22Rv1 (cell line): ENCODE measurements around the gene SCN1A.

Experiments used
- ZFX ChIP-seq: fragments of 450-650 bp; IDR thresholded peaks from 2 replicates; pipeline ENCODE4 v1.6.1; 2017; ENCODE audit warnings: antibody characterized with exemption, borderline replicate concordance
- TF ChIP-seq, protein P1 (sequence below): fragments of 450-650 bp; IDR thresholded peaks from 2 replicates; pipeline ENCODE4 v1.5.1; 2017; ENCODE audit warnings: mild to moderate bottlenecking

DNA sequence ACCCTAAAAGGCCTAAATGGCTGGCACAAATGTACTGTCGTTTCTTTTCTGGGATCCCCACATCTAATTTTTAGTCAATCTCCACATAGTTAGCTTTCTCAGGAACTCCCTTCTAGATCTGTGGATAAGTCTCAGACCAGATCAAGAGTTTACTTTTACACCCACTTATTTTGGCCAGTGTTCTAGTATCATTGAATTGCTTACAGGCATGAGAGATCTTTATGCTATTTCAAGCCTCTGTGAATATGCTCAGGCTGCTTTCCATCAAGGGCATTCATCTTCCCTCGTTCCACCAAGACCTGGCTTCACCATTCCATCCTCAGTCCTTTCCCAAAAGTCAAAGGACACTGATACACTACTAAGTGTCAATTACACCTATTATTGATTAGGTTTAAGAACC, 27.8 kb upstream of the SCN1A start:
- TF ChIP-seq, protein P1, sequence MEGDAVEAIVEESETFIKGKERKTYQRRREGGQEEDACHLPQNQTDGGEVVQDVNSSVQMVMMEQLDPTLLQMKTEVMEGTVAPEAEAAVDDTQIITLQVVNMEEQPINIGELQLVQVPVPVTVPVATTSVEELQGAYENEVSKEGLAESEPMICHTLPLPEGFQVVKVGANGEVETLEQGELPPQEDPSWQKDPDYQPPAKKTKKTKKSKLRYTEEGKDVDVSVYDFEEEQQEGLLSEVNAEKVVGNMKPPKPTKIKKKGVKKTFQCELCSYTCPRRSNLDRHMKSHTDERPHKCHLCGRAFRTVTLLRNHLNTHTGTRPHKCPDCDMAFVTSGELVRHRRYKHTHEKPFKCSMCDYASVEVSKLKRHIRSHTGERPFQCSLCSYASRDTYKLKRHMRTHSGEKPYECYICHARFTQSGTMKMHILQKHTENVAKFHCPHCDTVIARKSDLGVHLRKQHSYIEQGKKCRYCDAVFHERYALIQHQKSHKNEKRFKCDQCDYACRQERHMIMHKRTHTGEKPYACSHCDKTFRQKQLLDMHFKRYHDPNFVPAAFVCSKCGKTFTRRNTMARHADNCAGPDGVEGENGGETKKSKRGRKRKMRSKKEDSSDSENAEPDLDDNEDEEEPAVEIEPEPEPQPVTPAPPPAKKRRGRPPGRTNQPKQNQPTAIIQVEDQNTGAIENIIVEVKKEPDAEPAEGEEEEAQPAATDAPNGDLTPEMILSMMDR: no peak
- no peak for TF ChIP-seq ZFX
